H1 (cell line): Measurements from ENCODE around the gene ERVW-1. TPM values are rescaled to one million over a fixed set of nuclear protein-coding genes. Genes with fewer than 3 reads are reported as not detected.

Source experiments
- FOSL1 ChIP-seq: IDR thresholded peaks from 2 replicates; pipeline ENCODE4 v1.6.1; 2011; ENCODE audit warnings: mild to moderate bottlenecking, low read depth, low read length, moderate library complexity; ENCODE audit not compliant: insufficient read depth
- GTF2F1 ChIP-seq: IDR thresholded peaks from 2 replicates; pipeline ENCODE4 v1.6.1; 2012; ENCODE audit warnings: low read depth, low read length, improper control_type of control experiment, borderline replicate concordance
- KDM1A ChIP-seq: fragments of 200-600, 300-600 bp; sonication (generic); IDR thresholded peaks from 2 replicates; pipeline ENCODE4 v1.7.1; 2016; ENCODE audit warnings: mild to moderate bottlenecking, low read length, borderline replicate concordance
- KDM5A ChIP-seq: fragments of 200-600 bp; IDR thresholded peaks from 2 replicates; pipeline ENCODE4 v1.7.1; 2012; ENCODE audit warnings: mild to moderate bottlenecking, low read length, inconsistent platforms, mixed read lengths
- POU5F1 ChIP-seq: IDR thresholded peaks from 2 replicates; pipeline ENCODE4 v1.6.1; 2011; ENCODE audit warnings: low read depth, mild to moderate bottlenecking, low read length, moderate library complexity
- SRF ChIP-seq: IDR thresholded peaks from 2 replicates; pipeline ENCODE4 v1.6.1; 2011; ENCODE audit warnings: mild to moderate bottlenecking, low read depth, low read length, moderate library complexity
- polyA plus RNA-seq, 7 experiments: library from polyadenylated mRNA; depleted of rRNA in 3 of 7; stranded (reverse) in 5 of 7; unstranded in 2 of 7; fragments of >200 nt in 5 of 7; fragments of 200-250 nt in 2 of 7; gene quantifications; 1 replicate in 5 of 7; 2 replicates in 1 of 7; 4 replicates in 1 of 7; pipeline versions ENCODE4 v1.2.1 to v1.2.3, GENCODE V29; 2011 to 2013; ENCODE audit warnings: missing spikeins in 2 of 7, mixed read lengths in 2 of 7
- total RNA-seq: library from RNA; stranded (reverse); fragmentation: NEBNext Ultra II Directional; extraction: Animal tissue kit (Norgen Biotek cat#: 25700); gene quantifications from 2 replicates; pipeline ENCODE4 v1.2.1, GENCODE V29; 2021

Gene ERVW-1
- total and polyA plus RNA-seq, 2 of the 8 experiments (the other 6 are each of a cell fraction or from before 2014, with no cell fraction given) = 0.08 TPM; not detected in 1

DNA sequence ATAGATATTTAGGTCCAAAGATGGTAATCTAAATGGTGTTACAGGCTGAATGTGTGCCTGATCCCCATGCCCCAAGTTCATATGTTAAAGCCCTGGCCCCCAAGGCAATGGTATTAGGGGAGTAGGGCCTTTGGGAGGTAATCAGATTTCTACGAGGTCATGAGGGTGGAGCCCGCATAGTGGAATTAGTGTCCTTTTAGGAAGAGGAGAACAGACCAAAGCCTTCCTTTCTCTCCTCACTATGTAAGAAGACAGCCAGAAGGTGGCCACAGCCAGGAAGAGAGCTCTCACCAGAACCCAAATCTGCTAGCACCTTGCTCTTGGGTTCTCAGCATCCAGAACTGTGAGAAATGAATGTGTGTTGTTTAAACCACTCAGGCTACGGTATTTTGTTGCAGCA lies 15.2 kb downstream of the ERVW-1 start (continued):
- TF ChIP-seq KDM1A (no peak), FOSL1 (no peak), KDM5A (no peak), SRF (no peak), GTF2F1 (no peak), POU5F1 (no peak)
- TF ChIP-seq, all 59 proteins: peak for 0
